Limb (tissue), 2 donors: ENCODE data around the gene NR4A1.

ENCODE experiments used
- DNase-seq, 2 donors: peaks; one replicate each; pipeline ENCODE4 v3.0.0-alpha.2; 2016; ENCODE audit errors: extremely low spot score in 2 of 2

NR4A1 gene

GRCh38 chr12:52076811-52077210 is 25.6 kb downstream of the NR4A1 start:
- no peak for DNase-seq

- no peak for DNase-seq
Observed at GRCh38 chr12:52078276-52078675, 27.0 kb downstream of the NR4A1 start.

DNA sequence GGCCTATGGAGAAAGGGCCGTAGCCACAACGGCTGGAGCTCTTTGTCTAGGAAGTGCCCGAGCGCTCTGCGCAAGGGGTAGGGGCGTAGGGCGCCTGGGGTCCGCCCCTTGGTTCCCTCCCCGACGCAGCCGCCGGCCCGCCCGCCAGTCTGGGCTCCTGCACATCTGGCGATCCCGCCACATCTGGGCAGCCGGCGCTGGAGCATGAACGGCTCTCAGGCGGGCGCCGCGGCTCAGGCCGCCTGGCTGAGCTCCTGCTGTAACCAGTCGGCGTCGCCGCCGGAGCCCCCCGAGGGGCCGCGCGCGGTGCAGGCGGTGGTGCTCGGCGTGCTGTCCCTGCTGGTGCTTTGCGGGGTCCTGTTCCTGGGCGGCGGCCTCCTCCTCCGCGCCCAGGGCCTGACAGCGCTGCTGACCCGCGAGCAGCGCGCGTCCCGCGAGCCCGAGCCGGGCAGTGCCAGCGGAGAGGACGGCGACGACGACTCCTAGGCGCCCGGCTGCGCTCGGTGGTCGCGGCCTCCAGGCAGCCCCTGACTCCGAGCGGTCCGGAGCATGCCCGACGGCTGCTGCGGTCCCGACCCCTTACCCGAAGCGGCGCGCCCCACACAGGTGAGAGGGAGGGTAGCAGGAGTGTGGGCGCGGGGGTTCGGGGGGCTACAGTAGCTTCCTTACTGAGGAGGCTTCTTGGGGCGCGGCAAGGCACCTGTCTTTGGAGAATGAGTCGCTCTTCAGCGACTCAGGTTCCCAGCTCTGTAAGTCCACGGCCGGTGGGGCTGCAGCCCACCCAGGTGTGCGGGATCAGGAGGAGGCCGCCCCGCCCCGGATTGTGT is 28.5 kb downstream of the NR4A1 start, which contains the start of gene SMIM41:
SMIM41 (plus strand) TSS at position 129 of the 827 bp plus-strand sequence; CDS start at position 205, 76 bp downstream.
- peak in 1 of 2 donors; percentile 64 for DNase-seq

GRCh38 chr12:52080403-52081251 is 29.4 kb downstream of the NR4A1 start:
- peak in 1 of 2 donors; percentile 35 for DNase-seq

DNA sequence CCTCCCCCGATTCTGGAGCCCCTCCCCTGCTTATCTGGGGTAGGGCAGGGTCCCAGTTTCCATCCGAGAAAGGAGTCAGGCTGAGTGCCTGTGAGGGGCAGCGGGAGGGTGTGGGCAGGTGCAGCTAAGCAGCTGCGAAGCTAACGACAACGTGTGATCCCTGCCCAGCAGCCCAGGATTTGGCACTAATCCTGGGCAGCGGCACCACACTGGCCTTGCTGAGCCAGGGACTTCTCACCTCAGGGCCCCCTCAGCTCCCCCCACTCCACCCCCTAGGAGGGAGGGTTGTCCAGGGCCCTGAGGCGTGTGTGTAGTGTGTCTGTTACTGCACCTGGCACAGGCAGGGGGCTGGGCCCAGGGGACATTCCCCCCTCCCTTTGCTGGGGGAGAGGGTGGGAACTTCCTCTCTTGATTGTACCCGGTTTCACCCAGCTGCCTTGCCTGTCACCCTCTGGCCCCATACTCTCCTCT is 30.1 kb downstream of the NR4A1 start:
- peak in 1 of 2 donors; percentile 62 for DNase-seq

DNA sequence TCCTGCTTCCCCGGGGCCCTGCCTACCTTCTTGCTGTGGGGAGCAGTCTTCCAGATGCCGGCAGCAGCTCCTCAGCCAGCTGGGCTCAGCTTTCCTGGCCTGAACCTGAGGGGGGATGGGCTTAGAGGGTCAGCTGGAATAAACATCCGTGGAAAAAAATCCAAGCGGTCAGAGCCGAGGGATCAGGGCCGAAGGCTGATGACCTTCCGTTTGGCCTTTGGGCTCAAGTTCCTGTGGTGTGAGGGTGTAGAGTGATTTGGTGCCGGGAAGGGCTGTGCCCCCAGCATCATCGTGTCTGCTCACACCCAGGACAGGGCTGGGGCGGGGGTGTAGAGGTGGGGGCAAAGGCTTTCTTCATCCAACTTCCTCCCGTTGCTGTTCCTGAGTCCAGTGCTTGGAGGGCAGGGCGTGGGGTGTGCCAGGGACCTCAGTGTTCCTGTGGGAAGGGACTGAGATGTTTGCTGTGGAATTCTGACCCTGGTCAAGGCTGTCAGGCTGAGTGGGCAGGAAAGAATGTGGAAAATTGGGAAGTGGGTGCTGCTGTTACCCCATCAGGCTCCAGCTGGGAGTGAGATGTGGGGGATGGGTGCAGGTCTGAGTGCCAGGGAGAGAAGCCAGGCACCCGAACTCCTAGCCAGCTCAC is 30.9 kb downstream of the NR4A1 start:
- peak in 1 of 2 donors; percentile 38 for DNase-seq

GRCh38 chr12:52082669-52082987 is 31.4 kb downstream of the NR4A1 start:
- DNase-seq = no peak

GRCh38 chr12:52082988-52083637 is 31.9 kb downstream of the NR4A1 start:
- DNase-seq = peak in 1 of 2 donors; percentile 82

DNA sequence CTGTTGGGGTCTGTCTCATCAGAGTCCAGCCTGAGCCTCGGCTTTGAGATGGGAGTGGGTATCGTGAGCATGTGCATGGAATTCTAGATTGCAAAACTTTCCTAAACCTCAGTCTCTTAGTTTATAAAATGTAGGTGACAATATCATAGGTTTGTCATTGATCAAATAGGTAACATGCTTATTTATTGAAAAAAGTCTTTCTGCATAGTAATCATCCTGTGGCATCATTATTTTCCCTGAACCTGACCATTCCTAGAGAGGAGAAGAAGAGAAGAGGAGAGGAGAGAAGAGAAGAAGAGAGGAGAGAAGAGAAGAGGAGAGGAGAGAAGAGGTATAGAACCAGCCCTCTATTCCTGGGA is 32.4 kb downstream of the NR4A1 start:
- no peak for DNase-seq

DNA sequence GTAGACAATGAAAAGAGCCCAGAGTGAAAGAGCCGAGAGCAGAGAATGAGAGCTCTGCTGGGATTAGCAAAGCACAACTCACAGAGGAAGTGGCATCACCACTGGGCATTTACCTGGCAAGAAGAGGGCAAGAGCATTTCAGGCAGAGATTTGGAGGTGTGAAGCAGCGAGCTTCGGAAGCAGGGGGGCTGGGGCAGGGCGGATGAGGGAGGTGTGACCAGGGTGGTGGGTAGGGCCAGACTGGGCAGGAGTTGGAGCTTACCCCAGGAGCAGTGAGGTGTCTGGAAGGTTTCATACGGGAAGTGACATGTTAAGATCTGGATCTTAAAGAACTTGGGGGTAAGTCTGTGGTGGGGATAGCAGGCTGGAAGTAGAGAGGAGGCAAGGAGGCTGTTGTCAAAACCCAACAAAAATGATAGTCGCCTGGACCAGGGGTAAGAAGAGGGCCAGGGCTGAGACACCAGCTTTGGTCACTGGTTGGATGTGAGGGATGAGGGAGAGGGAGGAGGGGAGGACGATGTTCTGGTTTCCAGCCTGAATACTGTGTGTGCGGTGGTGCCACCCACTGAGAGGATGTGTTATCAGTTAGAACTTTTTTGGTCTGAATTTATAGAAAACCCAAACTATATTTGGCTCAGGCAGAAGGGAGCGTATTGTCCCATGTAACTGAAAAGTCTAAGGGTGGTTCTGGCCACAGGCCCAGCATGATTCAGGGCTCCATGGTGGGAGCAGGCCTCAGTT is 33.4 kb downstream of the NR4A1 start:
- no peak for DNase-seq

GRCh38 chr12:52085682-52086180 is 34.5 kb downstream of the NR4A1 start:
- no peak for DNase-seq

- no peak for DNase-seq
Observed at GRCh38 chr12:52086366-52086765, 35.1 kb downstream of the NR4A1 start.

DNA sequence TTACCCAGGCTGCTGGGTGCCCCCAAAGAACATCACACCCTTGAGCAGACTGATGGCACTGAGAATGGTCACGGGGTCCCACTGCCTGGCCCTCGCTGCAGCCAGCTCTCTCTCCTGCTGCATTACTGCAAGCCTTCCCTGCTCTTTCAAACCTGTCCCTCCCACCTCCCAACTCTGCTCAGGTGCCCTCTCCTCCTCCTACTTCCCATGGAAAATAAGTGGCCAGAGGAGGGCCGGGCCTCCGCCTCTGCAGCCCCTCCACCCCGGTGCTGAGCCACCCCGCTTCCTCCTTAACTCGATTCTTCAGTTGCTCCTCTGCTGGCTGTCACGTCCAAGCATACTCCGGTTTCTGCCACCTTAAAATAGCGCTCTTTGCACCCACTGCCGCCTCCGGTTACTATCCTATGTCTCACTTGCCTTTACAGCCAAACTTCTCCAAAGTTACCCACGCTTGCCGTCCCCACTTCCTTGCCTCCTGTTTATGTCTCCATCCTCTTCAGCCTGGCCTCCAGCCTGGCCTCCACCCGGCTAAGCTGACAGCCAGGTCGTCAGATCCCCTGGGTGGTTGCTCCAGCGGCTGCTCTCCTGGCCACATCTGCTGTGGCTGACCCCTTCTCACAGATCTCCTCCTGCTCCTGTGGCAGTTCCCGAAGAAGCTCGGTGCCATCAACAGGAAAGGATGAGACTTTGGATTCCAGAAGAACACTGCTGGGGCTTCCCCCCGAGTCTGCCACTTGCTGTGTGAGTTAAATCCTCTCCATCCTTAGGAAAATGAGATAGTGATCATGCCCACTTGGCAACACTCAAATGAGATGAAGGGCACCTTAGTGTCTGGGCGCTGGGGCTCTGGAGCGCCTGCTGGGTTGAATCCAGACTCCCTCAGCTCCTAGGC is 35.9 kb downstream of the NR4A1 start:
- DNase-seq = no peak

DNA sequence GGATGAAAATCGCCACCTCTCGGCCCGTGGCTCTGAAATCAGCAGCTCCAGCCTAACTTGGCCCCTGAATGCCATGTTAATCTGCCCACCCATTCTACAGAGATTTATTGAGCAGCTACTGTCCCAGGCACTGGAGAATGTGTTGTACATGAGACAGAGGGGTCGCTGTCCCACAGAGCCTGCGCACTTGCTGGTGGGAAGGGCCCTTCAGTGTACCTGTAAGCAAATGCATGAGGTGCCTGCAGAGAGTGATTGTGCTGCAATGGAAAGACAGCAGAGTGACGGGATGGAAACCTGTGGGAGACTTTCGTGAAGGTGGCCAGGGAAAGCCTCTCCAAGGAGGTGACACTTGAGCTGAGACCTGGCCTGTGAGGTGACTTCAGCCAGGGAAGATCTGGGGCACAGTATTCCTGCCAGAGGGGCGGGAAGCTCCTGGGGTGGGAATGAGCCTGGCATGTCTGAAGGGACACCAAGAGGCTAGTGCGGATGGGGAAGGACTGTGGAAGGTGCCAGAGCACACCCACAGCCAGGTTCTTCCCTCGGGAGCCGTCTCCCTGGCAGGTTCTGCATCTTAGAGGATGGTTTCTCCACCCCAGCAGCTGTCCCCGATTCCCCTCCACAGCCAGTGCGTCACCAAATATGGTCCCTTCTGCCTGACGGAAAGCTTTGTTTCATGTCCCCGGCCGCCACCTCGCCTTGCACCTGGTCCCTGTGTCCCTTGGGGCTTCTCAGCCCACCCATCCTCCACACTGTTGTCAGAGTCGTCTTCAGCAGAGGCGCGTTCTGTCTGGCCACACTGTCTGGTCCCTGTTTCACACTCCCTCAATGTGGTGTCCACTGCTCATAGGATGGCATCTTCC is 36.9 kb downstream of the NR4A1 start:
- no peak for DNase-seq

DNA sequence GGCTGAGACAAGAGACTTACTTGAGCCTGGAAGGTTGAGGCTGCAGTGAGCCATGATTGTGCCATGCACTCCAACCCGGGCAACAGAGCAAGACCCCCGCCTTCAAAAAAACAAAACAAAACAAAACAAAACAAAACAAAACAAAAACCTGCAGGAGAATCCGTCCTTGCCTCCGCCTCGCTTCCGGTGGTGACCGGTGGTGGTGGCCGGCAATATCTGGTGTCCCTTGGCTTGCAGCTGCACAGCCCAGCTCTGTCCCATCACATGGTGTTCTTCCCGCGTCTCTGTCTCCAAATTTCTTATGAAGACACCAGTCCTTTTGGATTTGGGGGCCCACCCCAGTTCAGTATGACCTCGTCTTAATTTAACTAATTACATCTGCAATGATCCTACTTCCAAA is 38.2 kb downstream of the NR4A1 start:
- DNase-seq = no peak

DNA sequence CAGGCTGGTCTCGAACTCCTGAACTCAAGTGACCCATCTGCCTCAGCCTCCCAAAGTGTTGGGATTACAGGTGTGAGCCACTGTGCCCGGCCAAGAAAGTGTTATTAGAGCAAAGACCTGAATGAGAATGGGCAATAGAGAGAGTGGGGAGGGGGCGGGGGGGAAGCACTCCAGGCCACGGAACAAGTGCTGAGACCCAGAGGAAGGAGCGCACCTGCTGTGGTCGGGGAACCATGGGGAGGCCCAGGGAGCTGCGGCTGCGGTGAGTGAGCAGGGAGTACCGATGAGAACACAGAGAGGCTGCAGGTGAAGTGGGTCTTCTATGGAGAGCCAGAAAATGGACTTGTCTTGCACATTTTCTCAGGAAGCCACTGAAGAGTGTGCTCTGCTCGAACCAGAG is 39.0 kb downstream of the NR4A1 start:
- no peak for DNase-seq

DNA sequence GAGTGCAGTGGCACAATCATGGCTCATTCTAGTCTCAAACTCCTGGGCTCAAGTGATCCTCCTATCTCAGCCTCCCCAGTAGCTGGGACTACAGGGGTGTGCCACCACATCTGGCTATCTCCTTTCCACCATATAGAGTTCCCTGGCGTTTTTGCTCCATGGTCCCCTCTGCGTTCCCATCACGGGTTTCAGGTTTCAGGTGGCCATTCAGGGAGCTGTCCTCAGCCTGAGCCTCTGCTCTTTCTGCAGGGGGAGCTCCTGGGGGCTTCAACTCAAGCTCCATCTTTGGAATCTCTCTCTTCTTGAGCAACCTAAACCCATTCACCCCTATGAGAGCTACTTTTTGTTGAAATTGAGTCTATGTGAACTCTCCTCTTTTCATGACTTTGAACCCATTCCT is 39.8 kb downstream of the NR4A1 start:
- no peak for DNase-seq

- DNase-seq = no peak
Observed at GRCh38 chr12:52091869-52092268, 40.6 kb downstream of the NR4A1 start.

- DNase-seq = no peak
Observed at GRCh38 chr12:52093346-52093745, 42.1 kb downstream of the NR4A1 start.
